Transverse colon (tissue), 3 donors: Measurements from ENCODE around the gene DPEP2.

Source experiments
- POLR2A ChIP-seq: fragments of 450-650 bp; IDR thresholded peaks from one replicate; pipeline ENCODE4 v1.6.1; 2016; ENCODE audit warnings: antibody characterized with exemption, mild to moderate bottlenecking, moderate library complexity
- TF ChIP-seq, protein P1 (sequence below), 5 experiments: fragments of 200-600 bp in 3 of 5; fragments of 450-650 bp in 2 of 5; sonication (generic) in 3 of 5; IDR thresholded peaks; 1 replicate in 2 of 5; 2 replicates in 3 of 5; pipeline ENCODE4 v1.5.1; 2016 to 2017; ENCODE audit warnings: antibody characterized with exemption in 5 of 5, inconsistent platforms in 3 of 5, mild to moderate bottlenecking in 2 of 5, moderate library complexity in 1 of 5

DNA sequence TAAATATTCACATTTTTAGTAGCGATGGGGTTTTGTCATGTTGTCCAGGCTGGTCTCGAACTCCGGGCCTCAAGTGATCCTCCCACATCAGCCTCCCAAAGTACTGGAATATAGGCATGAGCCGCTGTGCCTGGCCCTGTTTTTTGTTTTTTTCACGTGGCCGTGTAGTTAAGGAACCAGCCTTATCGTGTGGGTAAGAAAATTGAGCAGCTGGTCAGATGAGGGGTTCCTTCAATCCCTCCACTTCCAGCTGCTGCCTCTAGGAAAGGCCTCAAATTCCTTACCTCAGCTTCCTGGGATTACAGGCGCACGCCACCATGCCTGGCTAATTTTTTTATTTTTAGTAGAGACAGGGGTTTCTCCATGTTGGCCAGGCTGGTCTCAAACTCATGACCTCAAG, 5.9 kb upstream of the DPEP2 start:
- TF ChIP-seq, protein P1, sequence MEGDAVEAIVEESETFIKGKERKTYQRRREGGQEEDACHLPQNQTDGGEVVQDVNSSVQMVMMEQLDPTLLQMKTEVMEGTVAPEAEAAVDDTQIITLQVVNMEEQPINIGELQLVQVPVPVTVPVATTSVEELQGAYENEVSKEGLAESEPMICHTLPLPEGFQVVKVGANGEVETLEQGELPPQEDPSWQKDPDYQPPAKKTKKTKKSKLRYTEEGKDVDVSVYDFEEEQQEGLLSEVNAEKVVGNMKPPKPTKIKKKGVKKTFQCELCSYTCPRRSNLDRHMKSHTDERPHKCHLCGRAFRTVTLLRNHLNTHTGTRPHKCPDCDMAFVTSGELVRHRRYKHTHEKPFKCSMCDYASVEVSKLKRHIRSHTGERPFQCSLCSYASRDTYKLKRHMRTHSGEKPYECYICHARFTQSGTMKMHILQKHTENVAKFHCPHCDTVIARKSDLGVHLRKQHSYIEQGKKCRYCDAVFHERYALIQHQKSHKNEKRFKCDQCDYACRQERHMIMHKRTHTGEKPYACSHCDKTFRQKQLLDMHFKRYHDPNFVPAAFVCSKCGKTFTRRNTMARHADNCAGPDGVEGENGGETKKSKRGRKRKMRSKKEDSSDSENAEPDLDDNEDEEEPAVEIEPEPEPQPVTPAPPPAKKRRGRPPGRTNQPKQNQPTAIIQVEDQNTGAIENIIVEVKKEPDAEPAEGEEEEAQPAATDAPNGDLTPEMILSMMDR (IDR thresholded peaks at IDR 0.05), result no peak
- TF ChIP-seq POLR2A, result no peak
